ENCODE results near the gene MAPK13.

Gene MAPK13

DNA sequence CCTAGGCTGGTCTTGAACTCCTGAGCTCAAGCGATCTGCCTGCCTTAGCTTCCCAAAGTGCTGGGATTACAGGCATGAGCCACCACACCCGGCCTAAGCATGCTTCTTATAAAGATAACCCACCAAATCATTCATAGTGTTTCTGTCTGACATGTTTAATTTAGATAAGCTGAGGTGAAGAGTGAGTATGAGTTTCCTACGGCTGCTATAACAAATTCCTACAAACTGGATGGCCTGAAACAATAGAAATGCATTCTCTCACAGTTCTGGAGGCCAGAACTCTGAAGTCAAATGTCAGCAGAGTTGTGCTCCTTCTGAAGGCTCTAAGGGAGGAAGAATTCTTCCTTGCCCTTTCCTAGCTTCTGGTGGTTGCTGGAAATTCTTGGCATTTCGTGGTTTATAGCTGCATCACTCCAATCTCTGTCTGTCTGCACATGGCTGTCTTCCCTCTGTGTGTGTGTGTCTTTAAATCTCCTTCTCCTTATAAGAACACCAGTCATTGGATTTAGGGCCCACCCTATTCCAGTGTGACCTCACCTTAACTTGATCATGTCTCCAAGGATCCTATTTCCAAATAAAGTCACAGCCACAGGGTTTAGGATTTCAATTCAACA lies 29.9 kb downstream of the MAPK13 start:
- H2AFZ ChIP-seq (ENCODE audit: low read depth, low read length): no peak overlapping the region
- no peaks in the 10 kb centered on the region for H3K27me3 ChIP-seq (ENCODE audit: insufficient read depth, low read length)
- no peak overlapping the region for H3K4me3 ChIP-seq (ENCODE audit: low read length)
- no peaks in the 10 kb centered on the region for H3K36me3 ChIP-seq (ENCODE audit: insufficient read depth, low read length)
- no peaks in the 10 kb centered on the region for H3K9me3 ChIP-seq (ENCODE audit: low read length)
- H3K4me1 ChIP-seq (ENCODE audit: insufficient read depth, low read length): no peaks in the 10 kb centered on the region

DNA sequence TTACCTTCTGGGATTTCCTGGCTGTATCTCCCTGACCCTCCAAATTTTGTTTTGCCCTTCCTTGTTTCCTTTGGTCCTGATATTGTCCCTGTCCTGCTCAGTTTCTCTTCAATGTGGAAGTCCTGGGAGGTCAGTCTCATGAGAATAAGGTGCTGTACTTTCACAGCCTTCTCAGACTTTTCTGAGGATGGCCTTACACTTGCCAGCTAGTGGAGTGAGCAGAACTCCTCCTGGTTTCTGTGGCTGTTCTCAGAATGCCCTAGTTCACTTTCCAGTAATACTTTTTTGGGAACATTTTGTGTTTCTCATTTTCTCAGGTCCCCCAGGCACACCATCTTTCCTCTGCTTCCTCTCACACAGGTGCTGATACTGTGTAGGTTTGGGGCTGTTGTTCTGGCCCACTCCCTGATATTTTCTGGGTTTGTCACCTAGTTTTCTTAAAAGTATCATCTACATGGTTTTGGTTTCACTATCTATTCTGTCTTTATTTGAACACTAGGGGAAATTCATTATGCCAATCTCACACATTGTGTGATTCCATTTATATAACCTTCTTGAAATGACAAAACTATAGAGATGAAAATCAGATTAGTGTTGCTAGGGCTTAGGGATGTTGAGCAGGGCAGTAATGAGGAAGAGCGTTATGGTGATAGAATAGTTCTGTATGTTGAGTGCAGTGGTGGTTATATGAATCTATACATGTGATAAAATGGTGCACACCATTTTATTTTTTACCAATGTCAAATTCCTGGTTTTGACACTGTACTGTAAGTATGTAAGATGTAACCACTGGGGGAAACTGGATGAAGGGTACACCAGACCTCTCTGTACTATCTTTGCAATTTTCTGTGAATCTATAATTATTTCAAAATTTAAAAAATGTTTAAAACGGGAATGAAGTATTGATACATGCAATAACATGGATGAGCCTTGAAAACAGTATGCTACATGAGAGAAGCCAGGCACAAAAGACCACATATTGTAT lies 39.0 kb downstream of the MAPK13 start:
- no peak overlapping the region for H3K4me3 ChIP-seq (ENCODE audit: low read length)
- H3K9me3 ChIP-seq (ENCODE audit: low read length): no peaks in the 10 kb centered on the region
- H3K4me1 ChIP-seq (ENCODE audit: insufficient read depth, low read length): no peaks in the 10 kb centered on the region
- H3K27me3 ChIP-seq (ENCODE audit: insufficient read depth, low read length): no peaks in the 10 kb centered on the region
- no peak overlapping the region for H2AFZ ChIP-seq (ENCODE audit: low read depth, low read length)
- H3K36me3 ChIP-seq (ENCODE audit: insufficient read depth, low read length): no peaks in the 10 kb centered on the region

DNA sequence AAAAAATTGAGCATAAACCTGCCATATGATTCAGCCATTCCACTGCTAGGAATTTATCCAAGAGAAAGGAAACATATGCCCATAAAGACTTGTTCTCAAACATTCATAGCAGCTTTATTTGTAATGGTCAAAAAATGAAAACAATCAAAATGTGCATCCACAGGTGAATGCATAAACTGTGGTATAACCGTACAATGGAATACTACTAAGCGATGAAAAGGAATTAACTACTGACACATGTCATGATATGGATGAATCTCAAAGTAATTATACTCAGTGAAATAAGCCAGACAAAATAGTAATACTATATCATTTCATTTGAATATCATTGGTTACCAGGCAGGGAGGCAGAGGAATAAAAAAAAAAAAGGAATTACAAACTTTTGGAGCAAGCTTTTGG lies 40.4 kb downstream of the MAPK13 start:
- Histone ChIP-seq H3K4me3 (ENCODE audit: low read length) (no peak overlapping the region), H3K4me1 (ENCODE audit: insufficient read depth, low read length) (no peaks in the 10 kb centered on the region), H3K27me3 (ENCODE audit: insufficient read depth, low read length) (no peaks in the 10 kb centered on the region), H2AFZ (ENCODE audit: low read depth, low read length) (no peak overlapping the region), H3K9me3 (ENCODE audit: low read length) (no peaks in the 10 kb centered on the region), H3K36me3 (ENCODE audit: insufficient read depth, low read length) (no peaks in the 10 kb centered on the region)

DNA sequence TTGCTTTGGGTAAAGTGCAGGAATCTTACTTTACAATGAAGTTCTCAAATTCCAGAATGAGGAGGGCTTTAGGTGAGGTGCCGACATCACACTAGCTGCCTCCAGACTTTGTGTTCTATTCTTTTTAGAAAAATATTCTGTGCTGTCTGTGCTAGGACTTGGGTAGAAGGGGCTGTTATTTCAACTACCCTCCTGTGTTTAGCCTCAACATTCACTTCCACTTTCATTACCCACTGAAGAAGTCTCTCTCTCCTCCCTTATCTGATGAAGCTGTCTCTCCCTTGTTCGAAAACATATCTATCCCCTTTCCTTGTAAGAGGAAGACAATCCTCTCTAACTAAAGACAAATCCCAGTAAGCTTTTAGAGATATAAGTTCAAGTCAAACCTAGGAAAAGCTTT lies 41.3 kb downstream of the MAPK13 start:
- no peaks in the 10 kb centered on the region for H3K4me1 ChIP-seq (ENCODE audit: insufficient read depth, low read length)
- no peaks in the 10 kb centered on the region for H3K36me3 ChIP-seq (ENCODE audit: insufficient read depth, low read length)
- no peak overlapping the region for H2AFZ ChIP-seq (ENCODE audit: low read depth, low read length)
- H3K4me3 ChIP-seq (ENCODE audit: low read length): no peak overlapping the region
- H3K9me3 ChIP-seq (ENCODE audit: low read length): no peaks in the 10 kb centered on the region
- H3K27me3 ChIP-seq (ENCODE audit: insufficient read depth, low read length): no peaks in the 10 kb centered on the region

DNA sequence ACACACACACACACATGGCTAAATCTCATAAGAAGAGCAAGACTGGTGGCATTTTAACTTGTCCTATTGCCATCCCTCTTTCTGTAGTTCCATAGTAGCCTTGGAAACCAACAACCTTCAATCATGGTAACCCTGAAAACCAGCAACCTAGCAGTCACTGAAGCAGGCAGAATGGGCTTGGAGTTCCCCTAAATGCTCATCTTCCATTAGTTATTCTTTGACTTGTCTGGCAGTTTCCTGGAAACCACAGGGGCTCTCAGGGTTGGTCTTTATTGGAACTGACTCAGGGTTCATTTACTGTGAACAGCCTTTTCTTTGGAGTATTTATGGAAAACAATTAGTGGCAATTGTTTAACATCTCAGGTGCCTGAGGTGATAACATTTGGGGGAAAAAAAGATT lies 46.9 kb downstream of the MAPK13 start:
- Histone ChIP-seq H2AFZ (ENCODE audit: low read depth, low read length) (no peak overlapping the region), H3K27me3 (ENCODE audit: insufficient read depth, low read length) (no peaks in the 10 kb centered on the region)

DNA sequence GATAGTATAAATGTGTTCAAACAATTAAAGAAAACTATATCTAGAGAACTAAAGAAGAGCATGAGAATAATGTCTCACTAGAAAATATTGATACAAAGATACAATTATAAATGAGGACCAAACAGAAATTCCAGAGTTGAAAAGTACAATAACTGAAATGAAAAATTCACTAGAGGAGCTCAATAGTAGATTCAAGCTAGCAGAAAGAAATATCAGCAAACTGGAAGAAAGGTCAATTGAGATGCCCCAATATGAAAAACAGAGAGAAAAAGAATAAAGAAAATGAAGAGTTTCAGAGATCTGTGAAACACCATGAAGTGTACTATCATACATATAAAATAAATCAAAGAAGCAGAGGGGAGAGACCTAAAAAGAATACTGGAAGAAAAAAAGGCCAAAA lies 48.2 kb downstream of the MAPK13 start:
- Histone ChIP-seq H2AFZ (ENCODE audit: low read depth, low read length) (no peak overlapping the region), H3K36me3 (ENCODE audit: insufficient read depth, low read length) (no peaks in the 10 kb centered on the region), H3K4me3 (ENCODE audit: low read length) (no peak overlapping the region), H3K9me3 (ENCODE audit: low read length) (peaks cover 3% of the 10 kb centered on the region), H3K4me1 (ENCODE audit: insufficient read depth, low read length) (no peaks in the 10 kb centered on the region), H3K27me3 (ENCODE audit: insufficient read depth, low read length) (no peaks in the 10 kb centered on the region)

More for the DNA sequence above, 46.9 kb downstream of the MAPK13 start:
- Histone ChIP-seq H3K36me3 (ENCODE audit: insufficient read depth, low read length) (no peaks in the 10 kb centered on the region), H3K4me1 (ENCODE audit: insufficient read depth, low read length) (no peaks in the 10 kb centered on the region), H3K9me3 (ENCODE audit: low read length) (peaks cover under 1% of the 10 kb centered on the region), H3K4me3 (ENCODE audit: low read length) (no peak overlapping the region)

DNA sequence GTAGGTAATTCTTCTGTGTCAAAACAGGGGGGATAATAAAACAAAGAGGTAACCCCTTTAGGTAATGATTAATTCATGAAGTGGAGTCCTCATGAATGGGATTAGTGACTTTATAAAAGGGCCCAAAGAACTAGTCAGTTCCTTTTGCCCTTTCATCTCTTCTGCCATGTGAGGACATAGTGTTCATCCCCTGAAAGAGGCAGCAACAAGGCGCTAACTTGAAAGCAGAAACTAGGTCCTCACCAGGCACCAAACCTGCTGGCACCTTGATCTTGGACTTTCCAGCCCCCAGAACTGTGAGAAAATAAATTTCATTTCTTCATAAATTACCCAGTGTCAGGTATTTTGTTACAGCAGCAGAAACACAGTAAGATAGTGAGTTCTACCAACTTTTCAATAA lies 49.8 kb downstream of the MAPK13 start:
- Histone ChIP-seq H3K27me3 (ENCODE audit: insufficient read depth, low read length) (no peaks in the 10 kb centered on the region), H3K9me3 (ENCODE audit: low read length) (peaks cover 3% of the 10 kb centered on the region), H3K36me3 (ENCODE audit: insufficient read depth, low read length) (no peaks in the 10 kb centered on the region), H3K4me3 (ENCODE audit: low read length) (no peak overlapping the region), H3K4me1 (ENCODE audit: insufficient read depth, low read length) (no peaks in the 10 kb centered on the region), H2AFZ (ENCODE audit: low read depth, low read length) (no peak overlapping the region)

DNA sequence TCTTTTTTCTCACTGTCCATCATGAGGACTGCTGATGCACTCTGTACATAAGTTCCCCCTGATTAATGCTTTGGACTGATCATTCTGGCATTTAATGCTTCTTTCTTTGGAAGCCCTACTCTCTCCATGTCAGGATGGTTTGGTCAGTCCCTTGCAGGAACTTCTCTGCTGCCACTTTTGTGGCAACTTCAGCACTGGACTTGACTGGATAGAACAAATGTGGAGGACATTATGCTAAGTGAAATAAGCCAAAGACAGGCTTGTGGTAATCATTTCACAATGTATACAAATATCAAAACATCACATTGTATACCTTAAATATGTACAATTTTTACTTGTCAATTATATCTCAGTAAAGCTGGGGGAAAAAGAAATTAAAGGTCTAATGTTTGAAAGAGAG lies 54.0 kb downstream of the MAPK13 start:
- Histone ChIP-seq H3K4me1 (ENCODE audit: insufficient read depth, low read length) (no peaks in the 10 kb centered on the region), H3K27me3 (ENCODE audit: insufficient read depth, low read length) (no peaks in the 10 kb centered on the region), H3K9me3 (ENCODE audit: low read length) (peaks cover 3% of the 10 kb centered on the region), H3K36me3 (ENCODE audit: insufficient read depth, low read length) (no peaks in the 10 kb centered on the region), H2AFZ (ENCODE audit: low read depth, low read length) (no peak overlapping the region), H3K4me3 (ENCODE audit: low read length) (no peak overlapping the region)

DNA sequence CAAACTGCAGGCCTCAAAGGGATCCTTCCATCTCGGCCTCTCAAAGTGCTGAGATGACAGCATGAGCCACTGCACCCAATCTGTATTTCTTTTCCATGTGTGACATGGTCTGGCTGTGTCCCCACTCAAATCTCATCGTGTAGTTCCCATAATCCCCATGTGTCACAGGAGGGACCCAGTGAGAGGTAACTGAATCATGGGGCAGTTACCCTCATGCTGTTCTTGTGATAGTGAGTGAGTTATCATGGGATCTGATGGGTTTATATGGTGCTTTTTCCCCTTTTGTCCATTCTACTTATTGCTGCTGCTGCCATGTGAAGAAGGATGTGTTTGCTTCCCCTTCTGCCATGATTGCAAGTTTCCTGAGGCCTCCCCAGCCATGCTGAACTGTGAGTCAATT lies 55.9 kb downstream of the MAPK13 start:
- H3K27me3 ChIP-seq (ENCODE audit: insufficient read depth, low read length): no peaks in the 10 kb centered on the region
- peaks cover 3% of the 10 kb centered on the region for H3K9me3 ChIP-seq (ENCODE audit: low read length)
- H3K36me3 ChIP-seq (ENCODE audit: insufficient read depth, low read length): no peaks in the 10 kb centered on the region
- H2AFZ ChIP-seq (ENCODE audit: low read depth, low read length): no peak overlapping the region
- H3K4me3 ChIP-seq (ENCODE audit: low read length): no peak overlapping the region
- no peaks in the 10 kb centered on the region for H3K4me1 ChIP-seq (ENCODE audit: insufficient read depth, low read length)

DNA sequence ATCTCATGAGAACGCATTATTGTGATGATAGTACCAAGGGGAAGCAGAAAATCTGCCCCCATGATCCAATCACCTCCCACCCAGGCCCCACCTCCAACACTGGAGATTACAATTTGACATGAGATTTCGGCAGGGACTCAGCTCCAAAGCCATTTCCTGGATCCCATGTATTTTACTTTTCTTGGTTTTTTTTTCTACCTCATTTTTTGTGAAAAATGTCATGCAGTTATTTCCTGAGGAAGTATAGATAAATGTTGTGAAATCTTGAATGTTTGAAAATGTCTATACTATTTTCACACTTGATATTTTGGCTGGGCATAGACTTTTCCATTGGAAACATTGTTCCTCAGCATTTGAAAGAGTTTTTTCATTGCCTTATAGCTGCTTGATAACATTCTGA lies 57.1 kb downstream of the MAPK13 start:
- H3K27me3 ChIP-seq (ENCODE audit: insufficient read depth, low read length): no peaks in the 10 kb centered on the region
- H3K9me3 ChIP-seq (ENCODE audit: low read length): no peaks in the 10 kb centered on the region
- H2AFZ ChIP-seq (ENCODE audit: low read depth, low read length): no peak overlapping the region
- H3K4me3 ChIP-seq (ENCODE audit: low read length): no peak overlapping the region
- no peaks in the 10 kb centered on the region for H3K4me1 ChIP-seq (ENCODE audit: insufficient read depth, low read length)
- H3K36me3 ChIP-seq (ENCODE audit: insufficient read depth, low read length): no peaks in the 10 kb centered on the region

All from neuron (in vitro differentiated cells).